ENCODE measurements around the gene PPP1R7.

Gene PPP1R7

GRCh38 chr2:241150660-241151530 lies 628 bp downstream of the PPP1R7 start:
- in situ Hi-C loops (cut with HindIII; ENCODE audit: low pct_ligation_motif_present, low sequenced_read_pairs) = no loop called here

GRCh38 chr2:241151934-241152660 lies 1.8 kb downstream of the PPP1R7 start:
- H3K27ac ChIP-seq = no peak overlapping the region
- no peaks in the 10 kb centered on the region for H3K36me3 ChIP-seq (replicated peaks)
- in situ Hi-C loops (cut with HindIII; ENCODE audit: low pct_ligation_motif_present, low sequenced_read_pairs) = no loop called here
- no peaks in the 10 kb centered on the region for H3K27me3 ChIP-seq (replicated peaks)
- no peak for TF ChIP-seq CTCF (IDR thresholded peaks at IDR 0.05; ENCODE audit: low read depth, low read length, missing control alignments)
- no peak overlapping the region for H3K4me3 ChIP-seq (ENCODE audit: low read depth, low read length)
- no peak for DNase-seq

More at GRCh38 chr2:241150660-241151530, 628 bp downstream of the PPP1R7 start:
- Histone ChIP-seq H3K36me3 (replicated peaks) (no peaks in the 10 kb centered on the region), H3K27me3 (replicated peaks) (no peaks in the 10 kb centered on the region), H3K4me3 (ENCODE audit: low read depth, low read length) (peak overlapping the region; percentile 83), H3K27ac (peak overlapping the region; percentile 52)
- no peak for TF ChIP-seq CTCF (IDR thresholded peaks at IDR 0.05; ENCODE audit: low read depth, low read length, missing control alignments)
- no peak for DNase-seq

GRCh38 chr2:241153616-241154015 lies 3.3 kb downstream of the PPP1R7 start:
- H3K27ac ChIP-seq = no peak overlapping the region
- H3K4me3 ChIP-seq (ENCODE audit: low read depth, low read length) = no peak overlapping the region
- H3K27me3 ChIP-seq (replicated peaks) = no peaks in the 10 kb centered on the region
- H3K36me3 ChIP-seq (replicated peaks) = peaks cover 4% of the 10 kb centered on the region
- in situ Hi-C loops (cut with HindIII; ENCODE audit: low pct_ligation_motif_present, low sequenced_read_pairs) = no loop called here
- DNase-seq = no peak
- TF ChIP-seq CTCF (IDR thresholded peaks at IDR 0.05; ENCODE audit: low read depth, low read length, missing control alignments) = no peak

GRCh38 chr2:241154915-241155314 lies 4.6 kb downstream of the PPP1R7 start:
- TF ChIP-seq CTCF (IDR thresholded peaks at IDR 0.05; ENCODE audit: low read depth, low read length, missing control alignments) = no peak
- in situ Hi-C loops (cut with HindIII; ENCODE audit: low pct_ligation_motif_present, low sequenced_read_pairs) = no loop called here
- H3K27ac ChIP-seq = no peak overlapping the region
- no peak for DNase-seq
- no peak overlapping the region for H3K4me3 ChIP-seq (ENCODE audit: low read depth, low read length)
- H3K27me3 ChIP-seq (replicated peaks) = no peaks in the 10 kb centered on the region
- H3K36me3 ChIP-seq (replicated peaks) = peaks cover 6% of the 10 kb centered on the region

GRCh38 chr2:241155936-241156335 lies 5.7 kb downstream of the PPP1R7 start:
- Histone ChIP-seq H3K27me3 (replicated peaks) (no peaks in the 10 kb centered on the region), H3K36me3 (replicated peaks) (peaks cover 9% of the 10 kb centered on the region), H3K4me3 (ENCODE audit: low read depth, low read length) (no peak overlapping the region), H3K27ac (no peak overlapping the region)
- in situ Hi-C loops (cut with HindIII; ENCODE audit: low pct_ligation_motif_present, low sequenced_read_pairs) = no loop called here
- no peak for TF ChIP-seq CTCF (IDR thresholded peaks at IDR 0.05; ENCODE audit: low read depth, low read length, missing control alignments)
- no peak for DNase-seq

Measured in brain microvascular endothelial cell (primary cell).